Measurements from ENCODE around the gene COPS3.

COPS3 gene

GRCh38 chr17:17320188-17320910, 39.3 kb upstream of the COPS3 start:
- no peak overlapping the region for H3K9ac ChIP-seq (ENCODE audit: low read depth, low read length)
- no peaks in the 10 kb centered on the region for H3K9me3 ChIP-seq (ENCODE audit: insufficient read depth, low read length, severe bottlenecking)
- no peak for ATAC-seq (ENCODE audit: insufficient read depth, low read depth)
- no peak overlapping the region for H3K27ac ChIP-seq (ENCODE audit: low read length)
- no peak overlapping the region for H2AFZ ChIP-seq (ENCODE audit: low read depth, low read length)
- DNase-seq, result no peak
- no peak overlapping the region for H3K4me3 ChIP-seq (ENCODE audit: low read depth in 1 of 2, low read length in 2 of 2)
- H3K79me2 ChIP-seq (ENCODE audit: insufficient read depth, low read length), result no peaks in the 10 kb centered on the region
- H3K27me3 ChIP-seq (ENCODE audit: insufficient read depth, low read length, poor library complexity), result no peaks in the 10 kb centered on the region
- no peaks in the 10 kb centered on the region for H4K20me1 ChIP-seq (ENCODE audit: insufficient read depth, low read length)
- TF ChIP-seq, protein P1, sequence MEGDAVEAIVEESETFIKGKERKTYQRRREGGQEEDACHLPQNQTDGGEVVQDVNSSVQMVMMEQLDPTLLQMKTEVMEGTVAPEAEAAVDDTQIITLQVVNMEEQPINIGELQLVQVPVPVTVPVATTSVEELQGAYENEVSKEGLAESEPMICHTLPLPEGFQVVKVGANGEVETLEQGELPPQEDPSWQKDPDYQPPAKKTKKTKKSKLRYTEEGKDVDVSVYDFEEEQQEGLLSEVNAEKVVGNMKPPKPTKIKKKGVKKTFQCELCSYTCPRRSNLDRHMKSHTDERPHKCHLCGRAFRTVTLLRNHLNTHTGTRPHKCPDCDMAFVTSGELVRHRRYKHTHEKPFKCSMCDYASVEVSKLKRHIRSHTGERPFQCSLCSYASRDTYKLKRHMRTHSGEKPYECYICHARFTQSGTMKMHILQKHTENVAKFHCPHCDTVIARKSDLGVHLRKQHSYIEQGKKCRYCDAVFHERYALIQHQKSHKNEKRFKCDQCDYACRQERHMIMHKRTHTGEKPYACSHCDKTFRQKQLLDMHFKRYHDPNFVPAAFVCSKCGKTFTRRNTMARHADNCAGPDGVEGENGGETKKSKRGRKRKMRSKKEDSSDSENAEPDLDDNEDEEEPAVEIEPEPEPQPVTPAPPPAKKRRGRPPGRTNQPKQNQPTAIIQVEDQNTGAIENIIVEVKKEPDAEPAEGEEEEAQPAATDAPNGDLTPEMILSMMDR (IDR thresholded peaks at IDR 0.05; ENCODE audit: borderline replicate concordance, extremely low read depth, low read length, poor library complexity, severe bottlenecking), result no peak
- TF ChIP-seq EZH2 (IDR thresholded peaks at IDR 0.05; ENCODE audit: borderline replicate concordance, low read depth, low read length, severe bottlenecking), result no peak
- H3K4me2 ChIP-seq (ENCODE audit: insufficient read depth, low read length), result no peak overlapping the region
- H3K36me3 ChIP-seq (ENCODE audit: insufficient read depth, low read length), result peaks cover 7% of the 10 kb centered on the region
- H3K4me1 ChIP-seq (ENCODE audit: insufficient read depth, low read length), result no peaks in the 10 kb centered on the region

- H3K9ac ChIP-seq (ENCODE audit: low read depth, low read length), result no peak overlapping the region
- no peak for ATAC-seq (ENCODE audit: insufficient read depth, low read depth)
- H3K79me2 ChIP-seq (ENCODE audit: insufficient read depth, low read length), result no peaks in the 10 kb centered on the region
- H4K20me1 ChIP-seq (ENCODE audit: insufficient read depth, low read length), result no peaks in the 10 kb centered on the region
- H3K4me2 ChIP-seq (ENCODE audit: insufficient read depth, low read length), result no peak overlapping the region
- no peak for DNase-seq
- no peak overlapping the region for H2AFZ ChIP-seq (ENCODE audit: low read depth, low read length)
- no peaks in the 10 kb centered on the region for H3K4me1 ChIP-seq (ENCODE audit: insufficient read depth, low read length)
- peaks cover 11% of the 10 kb centered on the region for H3K36me3 ChIP-seq (ENCODE audit: insufficient read depth, low read length)
- H3K27me3 ChIP-seq (ENCODE audit: insufficient read depth, low read length, poor library complexity), result no peaks in the 10 kb centered on the region
- TF ChIP-seq, protein P1 (IDR thresholded peaks at IDR 0.05; ENCODE audit: borderline replicate concordance, extremely low read depth, low read length, poor library complexity, severe bottlenecking), result no peak
- no peak for TF ChIP-seq EZH2 (IDR thresholded peaks at IDR 0.05; ENCODE audit: borderline replicate concordance, low read depth, low read length, severe bottlenecking)
- H3K4me3 ChIP-seq (ENCODE audit: low read depth in 1 of 2, low read length in 2 of 2), result no peak overlapping the region
- no peak overlapping the region for H3K27ac ChIP-seq (ENCODE audit: low read length)
- no peaks in the 10 kb centered on the region for H3K9me3 ChIP-seq (ENCODE audit: insufficient read depth, low read length, severe bottlenecking)
Measured at GRCh38 chr17:17315142-17315821, 34.2 kb upstream of the COPS3 start.

GRCh38 chr17:17314501-17315071, 33.5 kb upstream of the COPS3 start:
- H3K9me3 ChIP-seq (ENCODE audit: insufficient read depth, low read length, severe bottlenecking), result no peaks in the 10 kb centered on the region
- no peak for TF ChIP-seq EZH2 (IDR thresholded peaks at IDR 0.05; ENCODE audit: borderline replicate concordance, low read depth, low read length, severe bottlenecking)
- TF ChIP-seq, protein P1 (IDR thresholded peaks at IDR 0.05; ENCODE audit: borderline replicate concordance, extremely low read depth, low read length, poor library complexity, severe bottlenecking), result no peak
- no peak overlapping the region for H2AFZ ChIP-seq (ENCODE audit: low read depth, low read length)
- no peak overlapping the region for H3K4me3 ChIP-seq (ENCODE audit: low read depth in 1 of 2, low read length in 2 of 2)
- no peak overlapping the region for H3K4me2 ChIP-seq (ENCODE audit: insufficient read depth, low read length)
- no peak overlapping the region for H3K9ac ChIP-seq (ENCODE audit: low read depth, low read length)
- H3K27ac ChIP-seq (ENCODE audit: low read length), result no peak overlapping the region
- no peaks in the 10 kb centered on the region for H3K4me1 ChIP-seq (ENCODE audit: insufficient read depth, low read length)
- no peaks in the 10 kb centered on the region for H3K79me2 ChIP-seq (ENCODE audit: insufficient read depth, low read length)
- H4K20me1 ChIP-seq (ENCODE audit: insufficient read depth, low read length), result no peaks in the 10 kb centered on the region
- H3K36me3 ChIP-seq (ENCODE audit: insufficient read depth, low read length), result peaks cover 11% of the 10 kb centered on the region
- no peaks in the 10 kb centered on the region for H3K27me3 ChIP-seq (ENCODE audit: insufficient read depth, low read length, poor library complexity)
- DNase-seq, result no peak
- ATAC-seq (ENCODE audit: insufficient read depth, low read depth), result no peak

Data from DND-41 (cell line).